ENCODE data around the gene SMIM13. TPM values are rescaled to one million over a fixed set of nuclear protein-coding genes. Genes with fewer than 3 reads are reported as not detected.

The SMIM13 gene
- total and polyA plus RNA-seq, 2 donors (not counting 3 experiments of a cell fraction or from before 2014, with no cell fraction given): 3.2 to 14.7 TPM

- Histone ChIP-seq H3K4me3 (replicated peaks in 1 of 3; ENCODE audit: insufficient read depth in 1 of 3, low read depth in 1 of 3, low read length in 3 of 3) (no peak overlapping the region), H3K27me3 (ENCODE audit: control insufficient read depth in 2 of 2, insufficient read depth in 2 of 2, low read length in 2 of 2) (no peaks in the 10 kb centered on the region), H3K9me1 (replicated peaks; ENCODE audit: control insufficient read depth, extremely low read depth, insufficient read depth, low read length) (no peaks in the 10 kb centered on the region), H2AFZ (ENCODE audit: low read depth, low read length) (no peak overlapping the region), H3K79me2 (ENCODE audit: control insufficient read depth, insufficient read depth, low read length) (no peaks in the 10 kb centered on the region), H3K36me3 (ENCODE audit: control insufficient read depth in 2 of 2, extremely low read depth in 1 of 2, insufficient read depth in 2 of 2, low read length in 2 of 2) (no peaks in the 10 kb centered on the region), H3K4me1 (ENCODE audit: control insufficient read depth, extremely low read depth, insufficient read depth, low read length) (no peaks in the 10 kb centered on the region), H3K9ac (replicated peaks; ENCODE audit: extremely low read depth, insufficient read depth, low read length) (no peak overlapping the region), H3K27ac (ENCODE audit: insufficient read depth, low read depth, low read length) (no peak overlapping the region), H3K9me3 (replicated peaks; ENCODE audit: control insufficient read depth, insufficient read depth, low read length) (no peaks in the 10 kb centered on the region), H3K4me2 (ENCODE audit: insufficient read depth, low read length) (no peak overlapping the region), H4K20me1 (replicated peaks; ENCODE audit: control insufficient read depth, extremely low read depth, insufficient read depth, low read length) (no peaks in the 10 kb centered on the region)
- FAIRE-seq (no peak), DNase-seq (ENCODE audit: low read depth, low spot score) (no peak)
- no TSS peak for BruUV-seq (replicated peaks)
- intact Hi-C loops (cut with micrococcal nuclease) (no loop called here), dilution Hi-C loops (cut with MboI; ENCODE audit: extremely low pct_ligation_motif_present, low sequenced_read_pairs) (no loop called here)
- CTCF ChIA-PET: interaction anchor here (1.0 to 6.2 kb wide), 5 partner anchors 20 to 322 kb away, joined by 3 to 70 read pairs (median 5); partner anchors contain the start of gene NEDD9
- POLR2A ChIA-PET: no interaction called here
- no peak for TF ChIP-seq MYC (IDR thresholded peaks at IDR 0.05; ENCODE audit: low read depth, low read length)
- TF ChIP-seq MAX (IDR thresholded peaks at IDR 0.05; ENCODE audit: insufficient read depth, insufficient read length): no peak
- no peak for TF ChIP-seq EZH2 (IDR thresholded peaks at IDR 0.05; ENCODE audit: borderline replicate concordance, low read depth, low read length, severe bottlenecking)
- TF ChIP-seq CTCF (IDR thresholded peaks at IDR 0.05; ENCODE audit: extremely low read depth in 1 of 2, insufficient read depth in 1 of 2, low read depth in 1 of 2, low read length in 2 of 2): no peak
- no peak for TF ChIP-seq FOS (IDR thresholded peaks at IDR 0.05; ENCODE audit: borderline replicate concordance, insufficient read depth, low read length)
- TF ChIP-seq GATA2 (IDR thresholded peaks at IDR 0.05; ENCODE audit: insufficient read depth, insufficient read length, low read depth, low read length): no peak
- TF ChIP-seq POLR2A (IDR thresholded peaks at IDR 0.05; ENCODE audit: low read depth, low read length): no peak
- no peak for TF ChIP-seq JUN (IDR thresholded peaks at IDR 0.05; ENCODE audit: borderline replicate concordance, insufficient read depth, insufficient read length, low read depth)
- TF ChIP-seq POLR2AphosphoS5 (IDR thresholded peaks at IDR 0.05; ENCODE audit: insufficient read depth, low read depth, low read length): no peak
These were observed 80.6 kb downstream of the SMIM13 start for GRCh38 chr6:11174242-11174611.
